ENCODE measurements around the gene E2F4. TPM values are rescaled to one million over a fixed set of nuclear protein-coding genes. Genes with fewer than 3 reads are reported as not detected.

The E2F4 gene
- total and polyA plus RNA-seq, 10 of the 15 experiments (the other 5 are each of a cell fraction or from before 2014, with no cell fraction given): 11.7 to 132 (median 95.9) TPM

GRCh38 chr16:67183627-67184452 is 8.1 kb upstream of the E2F4 start, which contains the start of gene MATCAP1:
TSS of gene MATCAP1 (minus strand) at chr16:67183963. CDS start at chr16:67180610, 3,353 bp downstream.
- BruUV-seq (replicated peaks): no TSS peak
- FAIRE-seq: peak; percentile 100
- under 1% methylated on average over 77 of the region's 77 CpGs for WGBS (ENCODE audit: insufficient coverage, insufficient replicate concordance, low lambda C conversion rate, missing lambda C conversion rate)
- in situ Hi-C loops (cut with MboI): no loop called here
- Histone ChIP-seq H3K36me3 (ENCODE audit: control insufficient read depth in 2 of 2, insufficient read depth in 2 of 2, low read length in 1 of 2) (no peaks in the 10 kb centered on the region), H3K27me3 (replicated peaks in 1 of 2; ENCODE audit: control insufficient read depth in 2 of 2, insufficient read depth in 2 of 2, low read length in 1 of 2) (peaks cover 0 to 3% of the 10 kb centered on the region in 2 experiments; a peak in 2 of 4 replicates), H3K9me3 (replicated peaks; ENCODE audit: control insufficient read depth, insufficient read depth, low read length) (no peaks in the 10 kb centered on the region), H3K79me2 (ENCODE audit: control insufficient read depth, insufficient read depth, low read length) (peaks cover 5% of the 10 kb centered on the region), H3K4me2 (ENCODE audit: control insufficient read depth, insufficient read depth) (peak within 1 kb of the TSS; percentile 99), H3K4me3 (peak within 1 kb of the TSS; percentile 76), H3K27ac (ENCODE audit: control insufficient read depth, insufficient read depth) (peak within 1 kb of the TSS; percentile 84), H3K4me1 (ENCODE audit: control insufficient read depth, insufficient read depth, low read length) (peaks cover 4% of the 10 kb centered on the region), H4K20me1 (ENCODE audit: control insufficient read depth, insufficient read depth) (no peaks in the 10 kb centered on the region; the same call in 1 of the 2 replicates), H2AFZ (ENCODE audit: control insufficient read depth, low read depth, low read length) (peak within 1 kb of the TSS; percentile 97), H3K9ac (ENCODE audit: control insufficient read depth, insufficient read depth, low read length) (peak within 1 kb of the TSS; percentile 74)
- intact Hi-C loops (cut with micrococcal nuclease; ENCODE audit: unreplicated experiment): loop anchor here (2.0 kb wide), 2 partner anchors 63 to 167 kb away; partner anchors contain the start of gene FHOD1
- DNase-seq (ENCODE audit: low read depth, low spot score): peak; percentile 91
- ATAC-seq: peak; percentile 96
- POLR2A ChIA-PET: interaction anchor here (0.5 to 1.4 kb wide), 3 partner anchors 21 to 90 kb away, joined by 3 to 4 read pairs (median 4); partner anchors contain the start of gene FHOD1
- RAD21 ChIA-PET (ENCODE audit: unreplicated experiment): interaction anchor here (1.5 to 2.3 kb wide), 4 partner anchors 29 to 250 kb away, joined by 3 to 9 read pairs (median 6); no protein-coding TSS in a partner anchor
- CTCF ChIA-PET: interaction anchor here (0.6 to 3.2 kb wide), 14 partner anchors 10 to 208 kb away, joined by 3 to 34 read pairs (median 8); partner anchors contain the start of genes B3GNT9, CBFB, FBXL8 and NOL3
- SMC1A ChIA-PET (ENCODE audit: uncharacterized antibody, unreplicated experiment): interaction anchor here (0.8 to 1.7 kb wide), 4 partner anchors 33 to 227 kb away, joined by 3 to 7 read pairs (median 4); partner anchors contain the start of gene B3GNT9
- TF ChIP-seq PAX8 (IDR thresholded peaks at IDR 0.05) (no peak), ASH2L (IDR thresholded peaks at IDR 0.05; ENCODE audit: borderline replicate concordance, low read depth) (no peak), JUNB (IDR thresholded peaks at IDR 0.05) (no peak), ZNF207 (IDR thresholded peaks at IDR 0.05; ENCODE audit: borderline replicate concordance) (0 out of 2 replicates have a peak, but pooled peaks have one; percentile 62), DPF2 (IDR thresholded peaks at IDR 0.05) (peak; percentile 91), BACH1 (IDR thresholded peaks at IDR 0.05; ENCODE audit: borderline replicate concordance) (peak; percentile 19; the same call in 1 of the 2 replicates), STAT1 (conservative IDR thresholded peaks at IDR 0.05) (0 out of 2 replicates have a peak, but pooled peaks have one; percentile 52), RELA (IDR thresholded peaks at IDR 0.05; ENCODE audit: borderline replicate concordance, partially characterized antibody) (peak; percentile 5), RELB (IDR thresholded peaks at IDR 0.05; ENCODE audit: low read depth) (no peak), CREM (IDR thresholded peaks at IDR 0.05; ENCODE audit: low read depth) (peak; percentile 88), EZH2 (IDR thresholded peaks at IDR 0.05; ENCODE audit: borderline replicate concordance, control insufficient read depth, low read depth, low read length) (no peak), NR2F1 (conservative IDR thresholded peaks at IDR 0.05) (peak; percentile 79), POLR2AphosphoS5 (IDR thresholded peaks at IDR 0.05; ENCODE audit: low read length) (no peak; the same call in 1 of the 2 replicates), BHLHE40 (IDR thresholded peaks at IDR 0.05; ENCODE audit: borderline replicate concordance in 1 of 2, low read depth in 2 of 2, low read length in 1 of 2) (peak in 1 of 2 experiments; percentile 48; a peak in 2 of 4 replicates), NFYA (IDR thresholded peaks at IDR 0.05; ENCODE audit: borderline replicate concordance, low read depth, low read length) (peak; percentile 29; the same call in 1 of the 2 replicates), MEF2A (IDR thresholded peaks at IDR 0.05; ENCODE audit: insufficient read depth, low read depth, low read length) (no peak)
- TF ChIP-seq, protein P1, sequence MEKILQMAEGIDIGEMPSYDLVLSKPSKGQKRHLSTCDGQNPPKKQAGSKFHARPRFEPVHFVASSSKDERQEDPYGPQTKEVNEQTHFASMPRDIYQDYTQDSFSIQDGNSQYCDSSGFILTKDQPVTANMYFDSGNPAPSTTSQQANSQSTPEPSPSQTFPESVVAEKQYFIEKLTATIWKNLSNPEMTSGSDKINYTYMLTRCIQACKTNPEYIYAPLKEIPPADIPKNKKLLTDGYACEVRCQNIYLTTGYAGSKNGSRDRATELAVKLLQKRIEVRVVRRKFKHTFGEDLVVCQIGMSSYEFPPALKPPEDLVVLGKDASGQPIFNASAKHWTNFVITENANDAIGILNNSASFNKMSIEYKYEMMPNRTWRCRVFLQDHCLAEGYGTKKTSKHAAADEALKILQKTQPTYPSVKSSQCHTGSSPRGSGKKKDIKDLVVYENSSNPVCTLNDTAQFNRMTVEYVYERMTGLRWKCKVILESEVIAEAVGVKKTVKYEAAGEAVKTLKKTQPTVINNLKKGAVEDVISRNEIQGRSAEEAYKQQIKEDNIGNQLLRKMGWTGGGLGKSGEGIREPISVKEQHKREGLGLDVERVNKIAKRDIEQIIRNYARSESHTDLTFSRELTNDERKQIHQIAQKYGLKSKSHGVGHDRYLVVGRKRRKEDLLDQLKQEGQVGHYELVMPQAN (conservative IDR thresholded peaks at IDR 0.05): 0 out of 2 replicates have a peak, but pooled peaks have one; percentile 65
- TF ChIP-seq, protein P2, sequence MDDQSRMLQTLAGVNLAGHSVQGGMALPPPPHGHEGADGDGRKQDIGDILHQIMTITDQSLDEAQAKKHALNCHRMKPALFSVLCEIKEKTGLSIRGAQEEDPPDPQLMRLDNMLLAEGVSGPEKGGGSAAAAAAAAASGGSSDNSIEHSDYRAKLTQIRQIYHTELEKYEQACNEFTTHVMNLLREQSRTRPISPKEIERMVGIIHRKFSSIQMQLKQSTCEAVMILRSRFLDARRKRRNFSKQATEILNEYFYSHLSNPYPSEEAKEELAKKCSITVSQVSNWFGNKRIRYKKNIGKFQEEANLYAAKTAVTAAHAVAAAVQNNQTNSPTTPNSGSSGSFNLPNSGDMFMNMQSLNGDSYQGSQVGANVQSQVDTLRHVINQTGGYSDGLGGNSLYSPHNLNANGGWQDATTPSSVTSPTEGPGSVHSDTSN (IDR thresholded peaks at IDR 0.05; ENCODE audit: insufficient replicate concordance, low read depth, low read length): peak; percentile 97
